NCI-H510A treated with DMSO at 0.1 percent for 48 hours (cell line): ENCODE results near the gene TENM4.

Experiments
- DNase-seq: peaks from one replicate; lab custom pipeline; 2025; lab: John Stamatoyannopoulos, UW

Gene TENM4

GRCh38 chr11:78935398-78936068 is 505.3 kb downstream of the TENM4 start:
- DNase-seq, result no peak

- no peak for DNase-seq
Measured at GRCh38 chr11:78933350-78933749, 507.5 kb downstream of the TENM4 start.

- DNase-seq, result no peak
Measured at GRCh38 chr11:78932757-78933156, 508.1 kb downstream of the TENM4 start.

- peak; percentile 41 for DNase-seq
Measured at GRCh38 chr11:78931891-78932290, 508.9 kb downstream of the TENM4 start.

GRCh38 chr11:78930810-78931523 is 509.9 kb downstream of the TENM4 start:
- no peak for DNase-seq

- no peak for DNase-seq
Measured at GRCh38 chr11:78929906-78930220, 511.0 kb downstream of the TENM4 start.

- DNase-seq, result no peak
Measured at GRCh38 chr11:78929207-78929905, 511.5 kb downstream of the TENM4 start.

GRCh38 chr11:78927511-78927910 is 513.3 kb downstream of the TENM4 start:
- peak; percentile 40 for DNase-seq

GRCh38 chr11:78926633-78927338 is 514.0 kb downstream of the TENM4 start:
- no peak for DNase-seq

- no peak for DNase-seq
Measured at GRCh38 chr11:78925387-78925786, 515.4 kb downstream of the TENM4 start.

GRCh38 chr11:78922859-78923625 is 517.8 kb downstream of the TENM4 start:
- peak; percentile 56 for DNase-seq

- no peak for DNase-seq
Measured at GRCh38 chr11:78921509-78921908, 519.3 kb downstream of the TENM4 start.

- DNase-seq, result no peak
Measured at GRCh38 chr11:78920329-78920728, 520.5 kb downstream of the TENM4 start.

- DNase-seq, result no peak
Measured at GRCh38 chr11:78916759-78917158, 524.1 kb downstream of the TENM4 start.

GRCh38 chr11:78914503-78914902 is 526.3 kb downstream of the TENM4 start:
- DNase-seq, result no peak

GRCh38 chr11:78912778-78913177 is 528.1 kb downstream of the TENM4 start:
- no peak for DNase-seq

GRCh38 chr11:78910322-78910721 is 530.5 kb downstream of the TENM4 start:
- no peak for DNase-seq

- DNase-seq, result no peak
Measured at GRCh38 chr11:78909386-78909785, 531.4 kb downstream of the TENM4 start.

GRCh38 chr11:78907636-78908035 is 533.2 kb downstream of the TENM4 start:
- peak; percentile 31 for DNase-seq

GRCh38 chr11:78906566-78906965 is 534.3 kb downstream of the TENM4 start:
- no peak for DNase-seq

GRCh38 chr11:78905756-78906155 is 535.1 kb downstream of the TENM4 start:
- DNase-seq, result no peak
